GM12873 (cell line): ENCODE data around the gene IL22.
A peak's percentile ranks its signal among the peaks of the same experiment; 100 is the strongest.

Experiments used
- TF ChIP-seq, protein P1 (sequence below): IDR thresholded peaks from 2 replicates; pipeline ENCODE4 v1.5.1; 2012; ENCODE audit warnings: low read depth, mild to moderate bottlenecking, moderate library complexity, low read length, control low read depth; ENCODE audit not compliant: insufficient read depth; ENCODE audit errors: missing control alignments

IL22 gene

DNA sequence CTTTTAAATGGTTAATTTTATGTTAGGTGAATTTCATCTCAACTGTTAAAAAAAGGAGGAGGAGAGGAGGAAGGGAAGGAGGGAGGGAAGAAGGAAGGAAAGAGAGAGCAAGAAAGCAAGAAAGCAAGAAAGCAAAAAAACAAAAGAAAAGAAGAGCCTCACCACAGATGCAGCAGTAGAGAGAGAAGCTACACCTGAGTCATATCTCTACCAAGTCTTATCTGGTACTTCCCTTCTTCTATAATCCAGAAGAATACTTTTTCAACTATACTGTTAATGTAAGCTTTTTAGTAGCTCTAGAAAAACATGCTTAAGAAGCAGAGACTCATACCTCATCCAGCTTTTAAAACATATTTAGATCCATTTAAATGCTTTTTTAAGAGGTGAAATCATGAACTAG, 22.2 kb downstream of the IL22 start:
- TF ChIP-seq, protein P1, sequence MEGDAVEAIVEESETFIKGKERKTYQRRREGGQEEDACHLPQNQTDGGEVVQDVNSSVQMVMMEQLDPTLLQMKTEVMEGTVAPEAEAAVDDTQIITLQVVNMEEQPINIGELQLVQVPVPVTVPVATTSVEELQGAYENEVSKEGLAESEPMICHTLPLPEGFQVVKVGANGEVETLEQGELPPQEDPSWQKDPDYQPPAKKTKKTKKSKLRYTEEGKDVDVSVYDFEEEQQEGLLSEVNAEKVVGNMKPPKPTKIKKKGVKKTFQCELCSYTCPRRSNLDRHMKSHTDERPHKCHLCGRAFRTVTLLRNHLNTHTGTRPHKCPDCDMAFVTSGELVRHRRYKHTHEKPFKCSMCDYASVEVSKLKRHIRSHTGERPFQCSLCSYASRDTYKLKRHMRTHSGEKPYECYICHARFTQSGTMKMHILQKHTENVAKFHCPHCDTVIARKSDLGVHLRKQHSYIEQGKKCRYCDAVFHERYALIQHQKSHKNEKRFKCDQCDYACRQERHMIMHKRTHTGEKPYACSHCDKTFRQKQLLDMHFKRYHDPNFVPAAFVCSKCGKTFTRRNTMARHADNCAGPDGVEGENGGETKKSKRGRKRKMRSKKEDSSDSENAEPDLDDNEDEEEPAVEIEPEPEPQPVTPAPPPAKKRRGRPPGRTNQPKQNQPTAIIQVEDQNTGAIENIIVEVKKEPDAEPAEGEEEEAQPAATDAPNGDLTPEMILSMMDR, result no peak

DNA sequence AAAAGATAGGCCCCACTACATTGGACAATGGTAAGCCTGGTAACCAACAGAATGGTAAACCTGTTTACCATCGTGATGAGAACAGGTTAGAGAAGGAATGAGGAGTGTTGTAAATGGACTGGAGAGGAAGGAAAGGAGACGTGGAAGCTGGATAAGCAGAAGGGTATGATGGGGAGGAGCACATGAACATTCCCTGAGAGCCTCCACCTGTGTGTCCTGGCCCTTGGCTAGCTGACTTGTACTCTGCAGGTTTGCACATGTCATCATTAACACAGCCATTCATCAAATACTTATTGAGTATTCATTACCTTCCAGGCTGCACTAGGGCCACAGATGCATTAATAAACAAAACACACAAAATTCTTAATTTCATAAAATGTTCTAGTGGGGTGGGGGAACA, 23.4 kb downstream of the IL22 start:
- TF ChIP-seq, protein P1, result no peak

DNA sequence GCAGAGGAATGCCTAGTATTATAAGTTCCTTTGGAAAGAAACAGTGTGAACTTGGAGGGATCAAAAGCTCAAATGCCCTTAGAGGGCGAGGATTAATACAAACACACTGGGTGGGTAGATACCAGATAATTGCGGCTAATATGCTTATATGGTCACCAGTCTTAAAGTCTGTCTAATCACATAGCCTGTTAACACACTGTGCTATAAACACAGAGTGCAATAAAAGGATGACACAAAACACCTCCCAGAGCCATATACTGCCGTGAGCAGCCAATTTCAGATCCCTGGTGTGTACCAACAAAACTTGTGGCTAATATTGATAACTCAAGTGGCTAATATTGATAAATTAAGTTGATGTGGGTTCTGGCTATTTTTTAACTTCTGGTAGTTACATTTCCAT, 26.0 kb downstream of the IL22 start:
- TF ChIP-seq, protein P1, result no peak

DNA sequence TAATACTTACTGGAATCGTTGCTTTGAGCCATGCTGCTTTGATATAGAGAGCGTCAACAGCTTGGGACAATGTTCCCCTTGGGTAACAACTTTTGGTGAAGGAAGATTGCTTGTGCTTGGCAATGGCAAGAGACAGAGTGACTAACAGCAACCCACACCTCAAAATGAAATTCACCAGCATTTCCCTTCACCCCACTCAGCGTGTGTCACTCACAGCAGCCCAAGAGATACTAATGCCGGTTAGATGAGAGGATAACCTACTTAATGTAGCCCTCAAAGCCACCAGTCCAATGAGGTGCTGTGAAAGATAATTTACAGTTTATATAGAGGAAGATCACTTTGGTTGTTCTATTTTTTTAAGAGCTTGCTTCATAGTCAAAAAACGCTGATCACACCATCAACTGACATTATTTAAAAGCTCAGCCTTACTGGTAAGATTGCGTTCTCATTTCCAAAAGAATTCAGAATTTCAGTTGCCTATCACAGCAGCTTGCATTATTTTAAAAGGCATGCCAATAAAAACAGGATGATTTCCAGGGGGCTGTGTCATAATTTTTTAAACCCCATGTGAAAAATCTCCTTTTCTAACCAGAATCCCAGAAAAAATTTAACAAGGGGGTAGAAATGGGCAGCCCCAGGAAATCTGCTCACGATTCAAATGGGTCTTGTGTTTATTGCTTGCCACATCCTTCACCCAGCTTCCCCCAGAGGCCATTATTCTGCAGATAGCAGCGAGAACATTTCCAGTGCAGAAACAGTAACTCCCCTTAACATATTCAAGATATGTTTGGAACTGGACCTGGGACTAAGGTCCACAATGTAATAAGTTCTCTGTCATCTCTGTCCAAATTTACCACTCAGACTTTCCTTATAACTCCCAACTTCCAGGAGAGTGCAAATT, 27.6 kb downstream of the IL22 start, which contains the start of gene IL26:
Gene IL26 (minus strand): TSS at position 235 of the 901 bp plus-strand sequence. CDS start 54 bp downstream, at position 181.
- TF ChIP-seq, protein P1, result no peak

DNA sequence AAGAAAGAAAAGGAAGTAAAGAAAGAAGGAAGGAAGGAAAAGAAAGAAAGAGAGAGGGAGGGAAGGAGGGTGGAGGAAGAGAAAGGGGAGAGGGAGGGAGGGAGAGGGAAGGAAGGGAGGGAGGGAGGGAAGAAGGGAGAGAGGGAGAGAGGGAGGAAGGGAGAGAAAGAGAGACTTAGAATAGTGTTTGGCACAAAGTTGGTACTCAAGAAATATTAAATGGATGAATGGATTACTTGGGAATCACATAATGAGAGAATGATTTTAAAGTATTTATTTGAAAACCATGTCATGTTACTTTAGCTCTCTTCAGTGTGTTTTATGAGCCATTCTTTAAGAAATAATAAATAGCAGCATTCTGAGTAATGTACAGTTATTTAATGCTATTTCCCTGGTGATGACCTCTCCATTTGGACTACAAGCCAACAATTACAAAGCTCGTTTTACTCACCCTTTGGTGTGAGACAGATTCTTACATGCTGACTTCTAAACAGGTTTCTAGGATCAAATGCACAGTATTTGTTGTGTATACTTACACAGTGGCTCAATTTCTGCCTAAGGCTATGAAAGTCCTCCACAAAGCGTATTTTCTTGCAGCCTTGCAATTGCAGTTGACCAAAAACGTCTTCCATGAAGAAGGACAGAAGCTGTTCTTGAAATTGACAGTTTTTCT, 28.7 kb downstream of the IL22 start:
- TF ChIP-seq, protein P1, result no peak

DNA sequence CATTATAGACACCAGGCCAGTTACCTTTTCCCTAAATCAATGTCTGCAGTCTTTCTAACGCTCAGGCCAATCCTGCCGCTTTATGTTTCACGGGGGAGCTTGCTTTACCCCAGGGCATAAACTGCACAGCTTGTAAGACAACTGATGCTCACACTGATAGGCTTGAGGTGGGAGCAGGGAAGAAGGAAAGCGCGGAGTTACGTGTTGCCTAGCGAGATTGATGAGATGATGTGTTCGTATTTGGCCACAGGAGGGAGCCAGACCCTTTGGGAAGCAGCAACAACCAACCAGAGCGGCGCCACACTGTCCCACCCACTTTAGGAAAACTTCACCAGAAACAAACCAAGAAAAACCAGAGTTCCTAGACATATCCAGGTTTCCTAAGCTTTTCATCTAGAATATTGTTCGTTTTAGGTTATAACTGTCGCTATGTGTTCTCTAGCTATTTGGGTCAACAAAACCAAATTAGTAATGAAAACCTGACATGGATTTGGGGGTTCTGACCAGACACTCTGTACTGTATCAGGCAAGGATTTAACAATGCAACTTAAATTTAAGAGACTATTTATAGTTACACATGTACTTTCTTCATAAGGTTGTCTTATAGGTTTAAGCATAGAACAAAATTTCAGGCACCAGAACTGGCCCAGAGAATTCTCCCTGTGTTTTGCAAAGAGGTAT, 30.2 kb downstream of the IL22 start:
- TF ChIP-seq, protein P1, result peak; percentile 91

DNA sequence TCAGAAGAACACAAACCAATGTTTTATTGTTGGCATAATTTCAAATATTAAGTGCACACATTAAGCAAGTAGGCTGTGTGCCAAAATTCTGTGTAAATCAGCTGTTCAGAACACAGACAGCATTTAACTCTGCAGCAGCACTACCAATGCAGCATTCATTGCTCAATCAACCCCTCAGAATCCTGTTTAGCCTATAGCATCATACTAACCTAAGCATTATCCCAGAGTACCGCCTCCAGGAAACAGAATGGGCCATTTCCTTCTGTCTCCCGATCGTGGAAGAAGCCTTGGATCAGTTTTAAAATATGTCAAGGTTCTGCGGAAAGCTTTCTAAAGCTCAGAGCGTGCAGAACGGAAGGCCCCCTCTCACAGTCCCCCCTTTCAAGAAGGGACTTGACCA, 31.1 kb downstream of the IL22 start:
- TF ChIP-seq, protein P1, result no peak
